ENCODE measurements around the gene NELL1.

GRCh38 chr11:21254055-21254454, 584.7 kb downstream of the NELL1 start:
- TF ChIP-seq POLR2AphosphoS5 (IDR thresholded peaks at IDR 0.05; ENCODE audit: borderline replicate concordance, low read depth, low read length) (no peak), EZH2 (IDR thresholded peaks at IDR 0.05) (no peak)

Measured in SK-N-MC (cell line).